Epithelial cell of esophagus (primary cell): Measurements from ENCODE around the gene PGGT1B.
"Not testable (repeated sequence)": the region's sequence is repeated elsewhere in the genome, so short reads cannot be mapped to it uniquely, and the experiment has no call there.

Experiments used
- DNase-seq: peaks from one replicate; pipeline ENCODE4 v3.0.0; 2010; ENCODE audit warnings: low read depth
- H3K4me3 ChIP-seq: 2 replicates; pipeline ENCODE4 v1.5.1; 2011; ENCODE audit warnings: mild to moderate bottlenecking, low read length, control low read depth
- TF ChIP-seq, protein P1 (sequence below): IDR thresholded peaks from 2 replicates; pipeline ENCODE4 v1.5.1; 2011; ENCODE audit warnings: low read depth, mild to moderate bottlenecking, low read length, control low read depth, inconsistent platforms; ENCODE audit not compliant: insufficient read depth; ENCODE audit errors: missing control alignments

PGGT1B gene

GRCh38 chr5:115260248-115260647, 2.4 kb downstream of the PGGT1B start:
- TF ChIP-seq, protein P1, sequence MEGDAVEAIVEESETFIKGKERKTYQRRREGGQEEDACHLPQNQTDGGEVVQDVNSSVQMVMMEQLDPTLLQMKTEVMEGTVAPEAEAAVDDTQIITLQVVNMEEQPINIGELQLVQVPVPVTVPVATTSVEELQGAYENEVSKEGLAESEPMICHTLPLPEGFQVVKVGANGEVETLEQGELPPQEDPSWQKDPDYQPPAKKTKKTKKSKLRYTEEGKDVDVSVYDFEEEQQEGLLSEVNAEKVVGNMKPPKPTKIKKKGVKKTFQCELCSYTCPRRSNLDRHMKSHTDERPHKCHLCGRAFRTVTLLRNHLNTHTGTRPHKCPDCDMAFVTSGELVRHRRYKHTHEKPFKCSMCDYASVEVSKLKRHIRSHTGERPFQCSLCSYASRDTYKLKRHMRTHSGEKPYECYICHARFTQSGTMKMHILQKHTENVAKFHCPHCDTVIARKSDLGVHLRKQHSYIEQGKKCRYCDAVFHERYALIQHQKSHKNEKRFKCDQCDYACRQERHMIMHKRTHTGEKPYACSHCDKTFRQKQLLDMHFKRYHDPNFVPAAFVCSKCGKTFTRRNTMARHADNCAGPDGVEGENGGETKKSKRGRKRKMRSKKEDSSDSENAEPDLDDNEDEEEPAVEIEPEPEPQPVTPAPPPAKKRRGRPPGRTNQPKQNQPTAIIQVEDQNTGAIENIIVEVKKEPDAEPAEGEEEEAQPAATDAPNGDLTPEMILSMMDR: no peak
- peak; percentile 63 for DNase-seq

GRCh38 chr5:115257981-115258380, 4.7 kb downstream of the PGGT1B start:
- TF ChIP-seq, protein P1: no peak
- H3K4me3 ChIP-seq: no peak overlapping the region
- peak; percentile 13 for DNase-seq

More at GRCh38 chr5:115260248-115260647, 2.4 kb downstream of the PGGT1B start:
- no peak overlapping the region for H3K4me3 ChIP-seq

DNA sequence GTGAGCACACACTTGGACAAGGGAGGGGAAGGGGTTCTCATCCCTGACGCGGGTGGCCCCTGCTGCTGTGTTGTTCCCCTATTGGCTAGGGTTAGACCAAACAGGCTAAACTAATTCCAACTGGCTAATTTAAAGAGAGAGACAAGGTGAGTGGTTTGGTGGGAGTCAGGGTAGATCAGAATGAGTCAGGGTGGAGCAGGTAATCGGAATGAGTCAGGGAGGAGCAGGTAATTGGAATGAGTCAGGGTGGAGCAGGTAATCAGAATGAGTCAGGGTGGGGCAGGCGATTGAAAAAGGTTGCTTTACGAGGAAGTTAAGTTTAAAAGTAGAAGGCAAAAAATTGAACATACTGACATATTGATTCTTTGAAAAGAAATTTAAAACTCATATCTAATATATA, 13.3 kb downstream of the PGGT1B start:
- not testable (repeated sequence) for H3K4me3 ChIP-seq
- peak; percentile 71 for DNase-seq

DNA sequence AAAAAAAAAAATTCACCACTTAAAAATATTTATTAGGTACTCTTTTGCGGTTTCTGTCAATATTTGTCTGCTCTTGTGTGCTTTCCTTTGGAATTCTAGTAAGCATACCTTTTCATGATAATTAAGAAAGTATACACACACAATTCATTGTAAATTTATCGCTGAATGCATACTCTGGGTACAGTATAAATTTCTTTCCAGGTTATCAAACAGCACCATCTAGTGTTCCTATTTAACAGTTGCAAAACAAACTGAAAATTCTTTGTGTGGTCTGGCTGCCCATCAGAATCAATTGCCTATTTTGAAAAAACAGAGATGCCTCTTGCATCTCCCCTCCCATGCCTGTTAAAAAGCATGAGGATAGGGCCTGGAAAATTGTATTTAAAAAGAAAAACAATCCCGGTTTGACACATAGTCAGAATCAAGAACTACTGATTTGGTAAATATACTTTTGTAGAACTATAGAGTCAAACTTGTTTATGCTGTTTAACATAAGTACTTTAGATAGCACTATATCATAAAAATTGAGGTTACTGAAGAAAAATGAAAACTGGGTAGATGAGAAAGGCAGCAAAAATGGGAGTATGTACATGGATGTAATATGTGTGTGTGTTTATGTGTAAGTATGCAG, 16.2 kb downstream of the PGGT1B start:
- TF ChIP-seq, protein P1: peak; percentile 64
- no peak overlapping the region for H3K4me3 ChIP-seq
- DNase-seq: peak; percentile 50

- no peak overlapping the region for H3K4me3 ChIP-seq
- TF ChIP-seq, protein P1: no peak
- peak; percentile 63 for DNase-seq
Observed at GRCh38 chr5:115243412-115243811, 19.3 kb downstream of the PGGT1B start.

DNA sequence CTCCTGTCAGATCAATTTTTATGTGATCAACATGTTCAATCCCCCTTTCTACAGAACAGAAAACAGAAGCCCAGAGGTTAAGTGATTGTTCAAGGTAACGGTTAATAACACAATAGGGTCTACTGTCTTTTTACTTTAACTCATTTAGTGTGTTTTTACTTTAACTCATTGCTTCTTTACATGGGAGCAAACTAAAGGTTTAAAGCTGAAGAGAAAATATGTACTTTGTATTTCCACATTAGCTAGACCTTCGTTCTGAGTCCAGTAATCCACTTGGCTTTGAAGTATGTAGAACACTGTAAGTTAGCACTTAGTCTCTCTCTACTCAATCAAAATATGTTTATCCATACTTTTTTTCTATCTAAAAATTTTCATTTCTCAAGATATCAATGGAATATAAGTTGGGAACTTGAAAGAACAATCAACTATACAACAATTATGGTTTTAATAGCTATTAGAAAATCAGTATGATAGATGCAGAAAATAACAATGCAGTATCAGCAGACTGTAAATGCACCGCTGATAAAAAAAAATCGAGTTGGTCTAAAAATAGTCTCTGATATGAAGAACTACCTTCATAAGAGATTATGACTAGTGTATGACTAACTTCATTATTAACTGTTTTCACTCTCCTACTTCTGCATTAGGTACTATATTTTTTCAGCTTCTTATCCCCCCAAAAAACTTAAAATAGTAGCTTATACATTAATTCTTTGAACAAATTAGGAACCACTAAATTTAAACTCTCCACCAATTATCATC, 20.6 kb downstream of the PGGT1B start:
- no peak overlapping the region for H3K4me3 ChIP-seq
- DNase-seq: peak; percentile 35
- TF ChIP-seq, protein P1: no peak

DNA sequence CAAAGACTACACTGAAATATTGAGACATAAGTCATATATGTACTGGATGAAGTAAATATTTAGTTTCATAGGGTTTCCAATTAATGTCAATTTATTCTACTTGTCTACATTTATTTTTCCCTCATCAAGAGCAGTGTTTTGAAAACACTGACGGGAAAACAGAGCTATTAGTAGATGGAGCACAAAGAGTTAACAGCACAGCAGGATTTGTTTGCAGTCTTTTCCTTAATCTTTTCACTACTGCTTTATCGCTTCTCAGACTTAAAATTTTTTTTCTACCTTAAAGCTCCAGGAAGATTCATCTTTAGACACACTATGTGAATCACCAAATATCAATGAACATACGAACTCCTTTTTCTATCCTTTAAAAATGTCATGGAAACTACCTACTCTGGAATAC, 25.6 kb downstream of the PGGT1B start:
- no peak for DNase-seq
- H3K4me3 ChIP-seq: no peak overlapping the region
- TF ChIP-seq, protein P1: no peak
